Esophagus muscularis mucosa (tissue), 3 donors: ENCODE data around the gene KPNA2.
"Not testable (repeated sequence)": the region's sequence is repeated elsewhere in the genome, so short reads cannot be mapped to it uniquely, and the experiment has no call there.

Source experiments
- POLR2A ChIP-seq: fragments of 450-650 bp; IDR thresholded peaks from one replicate; pipeline ENCODE4 v1.6.1; 2017; ENCODE audit warnings: antibody characterized with exemption, moderate library complexity, mild to moderate bottlenecking, low read depth
- POLR2AphosphoS5 ChIP-seq, 2 donors: sonication (generic); formaldehyde crosslinking; IDR thresholded peaks; one replicate each; pipeline ENCODE4 v1.6.1; 2017; ENCODE audit warnings: antibody characterized with exemption in 2 of 2
- TF ChIP-seq, protein P1 (sequence below), 3 experiments: fragments of 200-600 bp in 2 of 3; fragments of 450-650 bp in 1 of 3; sonication (generic) in 2 of 3; IDR thresholded peaks; one replicate each; pipeline ENCODE4 v1.5.1; 2017 to 2019; ENCODE audit warnings: antibody characterized with exemption in 3 of 3, mild to moderate bottlenecking in 2 of 3, moderate library complexity in 1 of 3

- TF ChIP-seq, protein P1, sequence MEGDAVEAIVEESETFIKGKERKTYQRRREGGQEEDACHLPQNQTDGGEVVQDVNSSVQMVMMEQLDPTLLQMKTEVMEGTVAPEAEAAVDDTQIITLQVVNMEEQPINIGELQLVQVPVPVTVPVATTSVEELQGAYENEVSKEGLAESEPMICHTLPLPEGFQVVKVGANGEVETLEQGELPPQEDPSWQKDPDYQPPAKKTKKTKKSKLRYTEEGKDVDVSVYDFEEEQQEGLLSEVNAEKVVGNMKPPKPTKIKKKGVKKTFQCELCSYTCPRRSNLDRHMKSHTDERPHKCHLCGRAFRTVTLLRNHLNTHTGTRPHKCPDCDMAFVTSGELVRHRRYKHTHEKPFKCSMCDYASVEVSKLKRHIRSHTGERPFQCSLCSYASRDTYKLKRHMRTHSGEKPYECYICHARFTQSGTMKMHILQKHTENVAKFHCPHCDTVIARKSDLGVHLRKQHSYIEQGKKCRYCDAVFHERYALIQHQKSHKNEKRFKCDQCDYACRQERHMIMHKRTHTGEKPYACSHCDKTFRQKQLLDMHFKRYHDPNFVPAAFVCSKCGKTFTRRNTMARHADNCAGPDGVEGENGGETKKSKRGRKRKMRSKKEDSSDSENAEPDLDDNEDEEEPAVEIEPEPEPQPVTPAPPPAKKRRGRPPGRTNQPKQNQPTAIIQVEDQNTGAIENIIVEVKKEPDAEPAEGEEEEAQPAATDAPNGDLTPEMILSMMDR (IDR thresholded peaks at IDR 0.05): not testable (repeated sequence)
- not testable (repeated sequence) for TF ChIP-seq POLR2A; POLR2AphosphoS5 (IDR thresholded peaks at IDR 0.05)
Observed at GRCh38 chr17:68068512-68068911, 33.0 kb downstream of the KPNA2 start.
